Measurements from ENCODE around the gene SELENOP. TPM values are rescaled to one million over a fixed set of nuclear protein-coding genes. Genes with fewer than 3 reads are reported as not detected.

SELENOP gene
- total and polyA plus RNA-seq, 2 of the 13 experiments (the other 11 are each of a cell fraction or from before 2014, with no cell fraction given), result 1,895 to 2,083 TPM

DNA sequence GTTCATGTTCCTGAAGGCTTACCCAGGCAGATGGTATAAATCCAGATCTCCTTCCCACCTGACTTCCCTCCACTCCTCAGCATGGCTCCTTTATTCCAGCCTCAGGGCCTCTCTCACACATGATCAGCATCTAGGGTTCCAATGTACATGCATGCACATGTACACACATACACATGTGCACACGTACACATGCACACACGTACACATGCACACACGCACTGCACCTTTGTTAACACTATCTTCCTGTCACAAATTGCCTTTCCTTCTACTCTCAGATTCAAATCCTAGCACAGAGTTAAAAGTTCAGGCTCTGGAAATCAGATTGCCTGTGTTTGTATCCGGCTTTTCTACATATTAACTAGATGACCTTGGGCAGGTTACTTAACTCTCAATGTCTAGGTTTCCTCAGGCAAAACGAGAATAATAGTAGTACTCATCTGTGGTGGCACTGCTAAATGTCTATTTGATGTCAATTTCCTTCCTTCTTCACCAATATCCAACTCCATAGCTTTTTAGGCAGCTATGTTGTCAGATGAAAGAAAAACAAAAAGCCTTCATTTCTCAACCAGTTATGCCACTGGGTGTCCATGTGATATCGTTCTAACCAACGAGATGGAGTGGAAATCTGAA lies 12.8 kb upstream of the SELENOP start (continued):
- TF ChIP-seq, protein P1, sequence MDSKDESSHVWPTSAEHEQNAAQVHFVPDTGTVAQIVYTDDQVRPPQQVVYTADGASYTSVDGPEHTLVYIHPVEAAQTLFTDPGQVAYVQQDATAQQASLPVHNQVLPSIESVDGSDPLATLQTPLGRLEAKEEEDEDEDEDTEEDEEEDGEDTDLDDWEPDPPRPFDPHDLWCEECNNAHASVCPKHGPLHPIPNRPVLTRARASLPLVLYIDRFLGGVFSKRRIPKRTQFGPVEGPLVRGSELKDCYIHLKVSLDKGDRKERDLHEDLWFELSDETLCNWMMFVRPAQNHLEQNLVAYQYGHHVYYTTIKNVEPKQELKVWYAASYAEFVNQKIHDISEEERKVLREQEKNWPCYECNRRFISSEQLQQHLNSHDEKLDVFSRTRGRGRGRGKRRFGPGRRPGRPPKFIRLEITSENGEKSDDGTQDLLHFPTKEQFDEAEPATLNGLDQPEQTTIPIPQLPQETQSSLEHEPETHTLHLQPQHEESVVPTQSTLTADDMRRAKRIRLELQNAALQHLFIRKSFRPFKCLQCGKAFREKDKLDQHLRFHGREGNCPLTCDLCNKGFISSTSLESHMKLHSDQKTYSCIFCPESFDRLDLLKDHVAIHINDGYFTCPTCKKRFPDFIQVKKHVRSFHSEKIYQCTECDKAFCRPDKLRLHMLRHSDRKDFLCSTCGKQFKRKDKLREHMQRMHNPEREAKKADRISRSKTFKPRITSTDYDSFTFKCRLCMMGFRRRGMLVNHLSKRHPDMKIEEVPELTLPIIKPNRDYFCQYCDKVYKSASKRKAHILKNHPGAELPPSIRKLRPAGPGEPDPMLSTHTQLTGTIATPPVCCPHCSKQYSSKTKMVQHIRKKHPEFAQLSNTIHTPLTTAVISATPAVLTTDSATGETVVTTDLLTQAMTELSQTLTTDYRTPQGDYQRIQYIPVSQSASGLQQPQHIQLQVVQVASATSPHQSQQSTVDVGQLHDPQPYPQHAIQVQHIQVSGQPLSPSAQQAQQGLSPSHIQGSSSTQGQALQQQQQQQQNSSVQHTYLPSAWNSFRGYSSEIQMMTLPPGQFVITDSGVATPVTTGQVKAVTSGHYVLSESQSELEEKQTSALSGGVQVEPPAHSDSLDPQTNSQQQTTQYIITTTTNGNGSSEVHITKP (CRISPR knock-in tag; IDR thresholded peaks at IDR 0.05; ENCODE audit: low read depth), result peak; percentile 57; the same call in 1 of the 2 replicates
- TF ChIP-seq ELF4 (CRISPR knock-in tag; IDR thresholded peaks at IDR 0.05; ENCODE audit: borderline replicate concordance) (0 out of 2 replicates have a peak, but pooled peaks have one; percentile 60), NFRKB (IDR thresholded peaks at IDR 0.05) (no peak), CCAR2 (optimal IDR thresholded peaks at IDR 0.05; ENCODE audit: low read depth, low read length) (no peak), POGZ (CRISPR knock-in tag; IDR thresholded peaks at IDR 0.05) (peak; percentile 37; the same call in 1 of the 2 replicates), JUN (CRISPR knock-in tag; IDR thresholded peaks at IDR 0.05) (no peak), NCOA2 (CRISPR knock-in tag; IDR thresholded peaks at IDR 0.05) (peak; percentile 91), ZNF350 (CRISPR knock-in tag; IDR thresholded peaks at IDR 0.05; ENCODE audit: borderline replicate concordance, low read depth) (no peak)
- TF ChIP-seq, protein P2, sequence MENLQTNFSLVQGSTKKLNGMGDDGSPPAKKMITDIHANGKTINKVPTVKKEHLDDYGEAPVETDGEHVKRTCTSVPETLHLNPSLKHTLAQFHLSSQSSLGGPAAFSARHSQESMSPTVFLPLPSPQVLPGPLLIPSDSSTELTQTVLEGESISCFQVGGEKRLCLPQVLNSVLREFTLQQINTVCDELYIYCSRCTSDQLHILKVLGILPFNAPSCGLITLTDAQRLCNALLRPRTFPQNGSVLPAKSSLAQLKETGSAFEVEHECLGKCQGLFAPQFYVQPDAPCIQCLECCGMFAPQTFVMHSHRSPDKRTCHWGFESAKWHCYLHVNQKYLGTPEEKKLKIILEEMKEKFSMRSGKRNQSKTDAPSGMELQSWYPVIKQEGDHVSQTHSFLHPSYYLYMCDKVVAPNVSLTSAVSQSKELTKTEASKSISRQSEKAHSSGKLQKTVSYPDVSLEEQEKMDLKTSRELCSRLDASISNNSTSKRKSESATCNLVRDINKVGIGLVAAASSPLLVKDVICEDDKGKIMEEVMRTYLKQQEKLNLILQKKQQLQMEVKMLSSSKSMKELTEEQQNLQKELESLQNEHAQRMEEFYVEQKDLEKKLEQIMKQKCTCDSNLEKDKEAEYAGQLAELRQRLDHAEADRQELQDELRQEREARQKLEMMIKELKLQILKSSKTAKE (CRISPR knock-in tag; IDR thresholded peaks at IDR 0.05; ENCODE audit: borderline replicate concordance), result peak; percentile 54
- TF ChIP-seq, protein P3, sequence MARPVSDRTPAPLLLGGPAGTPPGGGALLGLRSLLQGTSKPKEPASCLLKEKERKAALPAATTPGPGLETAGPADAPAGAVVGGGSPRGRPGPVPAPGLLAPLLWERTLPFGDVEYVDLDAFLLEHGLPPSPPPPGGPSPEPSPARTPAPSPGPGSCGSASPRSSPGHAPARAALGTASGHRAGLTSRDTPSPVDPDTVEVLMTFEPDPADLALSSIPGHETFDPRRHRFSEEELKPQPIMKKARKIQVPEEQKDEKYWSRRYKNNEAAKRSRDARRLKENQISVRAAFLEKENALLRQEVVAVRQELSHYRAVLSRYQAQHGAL (CRISPR knock-in tag; IDR thresholded peaks at IDR 0.05; ENCODE audit: not compliant biosample characterization), result no peak
- TF ChIP-seq, protein P4, sequence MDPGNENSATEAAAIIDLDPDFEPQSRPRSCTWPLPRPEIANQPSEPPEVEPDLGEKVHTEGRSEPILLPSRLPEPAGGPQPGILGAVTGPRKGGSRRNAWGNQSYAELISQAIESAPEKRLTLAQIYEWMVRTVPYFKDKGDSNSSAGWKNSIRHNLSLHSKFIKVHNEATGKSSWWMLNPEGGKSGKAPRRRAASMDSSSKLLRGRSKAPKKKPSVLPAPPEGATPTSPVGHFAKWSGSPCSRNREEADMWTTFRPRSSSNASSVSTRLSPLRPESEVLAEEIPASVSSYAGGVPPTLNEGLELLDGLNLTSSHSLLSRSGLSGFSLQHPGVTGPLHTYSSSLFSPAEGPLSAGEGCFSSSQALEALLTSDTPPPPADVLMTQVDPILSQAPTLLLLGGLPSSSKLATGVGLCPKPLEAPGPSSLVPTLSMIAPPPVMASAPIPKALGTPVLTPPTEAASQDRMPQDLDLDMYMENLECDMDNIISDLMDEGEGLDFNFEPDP (CRISPR knock-in tag; conservative IDR thresholded peaks at IDR 0.05), result no peak
- TF ChIP-seq, protein P5, sequence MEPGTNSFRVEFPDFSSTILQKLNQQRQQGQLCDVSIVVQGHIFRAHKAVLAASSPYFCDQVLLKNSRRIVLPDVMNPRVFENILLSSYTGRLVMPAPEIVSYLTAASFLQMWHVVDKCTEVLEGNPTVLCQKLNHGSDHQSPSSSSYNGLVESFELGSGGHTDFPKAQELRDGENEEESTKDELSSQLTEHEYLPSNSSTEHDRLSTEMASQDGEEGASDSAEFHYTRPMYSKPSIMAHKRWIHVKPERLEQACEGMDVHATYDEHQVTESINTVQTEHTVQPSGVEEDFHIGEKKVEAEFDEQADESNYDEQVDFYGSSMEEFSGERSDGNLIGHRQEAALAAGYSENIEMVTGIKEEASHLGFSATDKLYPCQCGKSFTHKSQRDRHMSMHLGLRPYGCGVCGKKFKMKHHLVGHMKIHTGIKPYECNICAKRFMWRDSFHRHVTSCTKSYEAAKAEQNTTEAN (CRISPR knock-in tag; conservative IDR thresholded peaks at IDR 0.05), result peak; percentile 96
- TF ChIP-seq, protein P6, sequence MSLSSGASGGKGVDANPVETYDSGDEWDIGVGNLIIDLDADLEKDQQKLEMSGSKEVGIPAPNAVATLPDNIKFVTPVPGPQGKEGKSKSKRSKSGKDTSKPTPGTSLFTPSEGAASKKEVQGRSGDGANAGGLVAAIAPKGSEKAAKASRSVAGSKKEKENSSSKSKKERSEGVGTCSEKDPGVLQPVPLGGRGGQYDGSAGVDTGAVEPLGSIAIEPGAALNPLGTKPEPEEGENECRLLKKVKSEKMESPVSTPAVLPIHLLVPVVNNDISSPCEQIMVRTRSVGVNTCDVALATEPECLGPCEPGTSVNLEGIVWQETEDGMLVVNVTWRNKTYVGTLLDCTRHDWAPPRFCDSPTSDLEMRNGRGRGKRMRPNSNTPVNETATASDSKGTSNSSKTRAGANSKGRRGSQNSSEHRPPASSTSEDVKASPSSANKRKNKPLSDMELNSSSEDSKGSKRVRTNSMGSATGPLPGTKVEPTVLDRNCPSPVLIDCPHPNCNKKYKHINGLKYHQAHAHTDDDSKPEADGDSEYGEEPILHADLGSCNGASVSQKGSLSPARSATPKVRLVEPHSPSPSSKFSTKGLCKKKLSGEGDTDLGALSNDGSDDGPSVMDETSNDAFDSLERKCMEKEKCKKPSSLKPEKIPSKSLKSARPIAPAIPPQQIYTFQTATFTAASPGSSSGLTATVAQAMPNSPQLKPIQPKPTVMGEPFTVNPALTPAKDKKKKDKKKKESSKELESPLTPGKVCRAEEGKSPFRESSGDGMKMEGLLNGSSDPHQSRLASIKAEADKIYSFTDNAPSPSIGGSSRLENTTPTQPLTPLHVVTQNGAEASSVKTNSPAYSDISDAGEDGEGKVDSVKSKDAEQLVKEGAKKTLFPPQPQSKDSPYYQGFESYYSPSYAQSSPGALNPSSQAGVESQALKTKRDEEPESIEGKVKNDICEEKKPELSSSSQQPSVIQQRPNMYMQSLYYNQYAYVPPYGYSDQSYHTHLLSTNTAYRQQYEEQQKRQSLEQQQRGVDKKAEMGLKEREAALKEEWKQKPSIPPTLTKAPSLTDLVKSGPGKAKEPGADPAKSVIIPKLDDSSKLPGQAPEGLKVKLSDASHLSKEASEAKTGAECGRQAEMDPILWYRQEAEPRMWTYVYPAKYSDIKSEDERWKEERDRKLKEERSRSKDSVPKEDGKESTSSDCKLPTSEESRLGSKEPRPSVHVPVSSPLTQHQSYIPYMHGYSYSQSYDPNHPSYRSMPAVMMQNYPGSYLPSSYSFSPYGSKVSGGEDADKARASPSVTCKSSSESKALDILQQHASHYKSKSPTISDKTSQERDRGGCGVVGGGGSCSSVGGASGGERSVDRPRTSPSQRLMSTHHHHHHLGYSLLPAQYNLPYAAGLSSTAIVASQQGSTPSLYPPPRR (CRISPR knock-in tag; IDR thresholded peaks at IDR 0.05; ENCODE audit: borderline replicate concordance), result peak; percentile 75
